SHP77 (cell line): ENCODE data around the gene CCR8.
"Not testable (repeated sequence)": the region's sequence is repeated elsewhere in the genome, so short reads cannot be mapped to it uniquely, and the experiment has no call there.

ENCODE experiments used
- DNase-seq, 2 experiments: peaks; one replicate each; lab custom pipeline; 2025; lab: John Stamatoyannopoulos, UW

Gene CCR8

DNA sequence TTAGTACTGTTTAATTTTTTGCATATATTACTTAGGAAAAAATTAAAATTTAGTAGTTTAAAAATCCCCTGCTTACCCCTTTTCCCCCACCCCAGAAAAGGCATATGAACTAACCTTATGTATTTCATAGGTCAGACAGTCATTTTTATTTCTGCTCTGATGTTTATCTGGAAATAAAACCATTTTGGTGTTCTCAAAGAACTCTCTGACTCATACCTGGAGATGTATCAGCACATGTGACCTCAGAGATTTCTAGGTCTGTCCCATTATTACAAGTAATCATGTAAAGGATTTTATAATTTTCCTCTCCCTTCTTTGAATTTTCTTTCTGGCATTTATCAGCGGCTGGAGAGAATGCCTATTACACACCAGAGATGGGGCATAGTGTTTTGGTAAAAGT lies 14.1 kb upstream of the CCR8 start:
- no peak for DNase-seq

DNA sequence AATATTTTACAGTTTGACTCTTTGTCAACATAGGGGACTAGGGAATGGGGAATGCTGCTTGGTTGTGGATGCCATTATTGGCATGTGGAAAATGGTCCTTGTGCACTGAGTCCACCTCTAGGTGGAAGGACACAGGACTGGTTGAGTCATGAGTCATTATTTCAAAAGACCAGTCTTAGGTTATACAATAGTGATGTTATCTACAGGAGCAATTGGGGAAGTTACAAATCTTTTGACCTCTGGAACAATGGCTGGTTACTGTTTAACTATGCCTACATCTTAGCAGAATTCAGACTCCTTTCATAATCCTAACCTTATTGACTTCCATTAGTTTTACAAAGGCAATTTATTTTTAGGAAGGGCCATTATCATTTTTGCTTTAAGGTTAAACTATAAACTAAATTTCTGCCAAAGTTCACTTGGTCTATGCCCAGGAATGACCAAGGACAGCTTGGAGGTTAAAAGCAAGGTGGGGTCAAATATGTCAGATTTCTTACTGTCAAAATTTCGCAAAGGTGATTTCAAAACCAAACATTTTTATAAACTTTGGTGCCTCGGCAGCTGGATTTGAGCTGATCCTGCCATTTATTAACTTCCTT lies 11.8 kb upstream of the CCR8 start:
- DNase-seq = no peak

DNA sequence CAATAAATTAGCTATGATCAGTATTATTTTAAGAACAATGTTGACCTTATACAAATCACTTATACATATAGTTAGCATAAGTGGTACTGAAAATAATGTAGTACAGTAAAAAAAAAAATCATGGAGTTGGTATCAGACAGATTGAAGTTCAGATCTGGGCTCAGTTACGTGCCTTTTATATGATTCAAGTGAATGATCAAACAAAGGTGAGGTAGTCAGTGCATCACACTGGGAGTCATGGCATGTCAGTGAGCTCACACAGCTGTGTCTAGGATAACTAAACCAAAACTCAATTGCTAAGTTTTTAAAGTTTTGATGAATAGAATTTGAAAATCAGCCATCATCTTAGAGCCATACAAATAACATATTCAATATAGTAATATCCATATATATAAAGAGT lies 11.2 kb upstream of the CCR8 start:
- DNase-seq = no peak

DNA sequence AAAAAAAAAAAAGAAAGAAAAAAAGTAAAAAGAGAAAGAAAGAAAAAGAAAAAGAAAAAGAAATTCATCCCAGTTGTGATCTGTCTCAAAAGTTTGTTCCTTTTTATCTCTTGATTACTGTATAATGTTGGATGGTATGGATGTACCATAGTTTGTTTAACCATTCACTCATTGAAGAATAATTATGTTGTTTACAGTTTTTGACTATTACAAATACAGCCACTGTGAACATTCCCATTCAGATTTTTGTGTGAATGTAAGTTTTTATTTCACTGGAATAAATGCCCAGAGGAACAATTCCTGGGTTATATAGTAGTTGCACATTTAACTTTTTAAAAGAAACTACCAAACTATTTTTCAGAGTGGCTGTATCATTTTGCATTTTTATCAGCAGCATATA lies 10.3 kb upstream of the CCR8 start:
- DNase-seq = no peak

DNA sequence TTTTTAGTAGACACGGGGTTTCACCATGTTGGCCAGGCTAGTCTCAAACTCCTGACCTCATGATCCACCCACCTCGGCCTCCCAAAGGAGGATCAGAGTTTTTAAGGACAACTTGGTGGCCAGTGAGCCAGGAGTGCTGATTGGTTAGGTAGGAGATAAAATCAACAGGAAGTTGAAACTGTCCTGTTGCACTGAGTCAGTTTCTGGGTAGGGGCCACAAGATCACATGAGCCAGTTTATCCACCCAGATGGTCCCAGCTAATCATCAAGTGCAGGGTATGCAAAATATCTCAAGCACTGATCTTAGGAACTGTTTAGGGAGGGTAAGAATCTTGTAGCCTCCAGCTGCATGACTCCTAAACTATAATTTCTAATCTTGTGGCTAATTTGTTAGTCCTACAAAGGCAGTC lies 7.9 kb upstream of the CCR8 start:
- not testable (repeated sequence) for DNase-seq

DNA sequence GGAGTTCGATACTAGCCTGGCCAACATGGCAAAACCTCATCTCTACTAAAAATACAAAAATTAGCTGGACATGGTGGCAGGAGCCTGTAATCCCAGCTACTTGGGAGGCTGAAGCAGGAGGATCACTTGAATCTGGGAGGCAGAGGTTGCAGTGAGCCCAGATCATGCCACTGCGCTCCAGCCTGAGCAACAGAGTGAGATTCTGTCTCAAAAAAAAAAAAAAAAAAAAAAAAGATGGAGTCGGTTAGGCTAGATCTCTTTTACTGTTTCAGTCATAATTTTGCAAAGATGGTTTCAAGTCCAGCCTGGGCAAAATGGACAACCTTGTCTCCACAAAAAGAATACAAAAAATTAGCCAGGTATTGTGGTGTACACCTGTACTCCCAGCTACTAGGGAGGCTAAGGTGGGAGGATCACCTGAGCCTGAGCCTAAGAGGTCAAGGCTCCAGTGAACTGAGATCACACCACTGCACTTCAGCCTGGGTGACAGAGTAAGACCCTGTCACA lies 7.2 kb upstream of the CCR8 start:
- DNase-seq = not testable (repeated sequence)

DNA sequence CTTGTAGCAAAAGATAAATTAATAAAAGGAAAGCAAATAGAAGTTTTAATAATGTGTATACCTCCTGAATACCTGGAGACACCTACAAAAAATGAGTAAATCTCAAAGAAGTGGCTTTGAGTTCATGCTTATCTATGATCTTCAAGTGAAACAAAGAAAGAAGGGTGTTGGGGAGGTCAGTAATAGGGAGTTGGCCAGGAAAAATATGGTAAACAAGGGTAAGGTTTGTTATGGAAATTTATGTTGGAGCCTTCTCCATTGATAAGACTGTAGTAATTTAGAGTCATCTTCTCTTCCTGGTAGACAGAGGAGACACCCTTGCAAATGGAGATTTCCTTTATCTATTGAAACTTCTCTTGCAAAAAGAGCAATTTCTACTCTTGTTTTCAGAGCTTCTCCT lies 6.6 kb upstream of the CCR8 start:
- no peak for DNase-seq

DNA sequence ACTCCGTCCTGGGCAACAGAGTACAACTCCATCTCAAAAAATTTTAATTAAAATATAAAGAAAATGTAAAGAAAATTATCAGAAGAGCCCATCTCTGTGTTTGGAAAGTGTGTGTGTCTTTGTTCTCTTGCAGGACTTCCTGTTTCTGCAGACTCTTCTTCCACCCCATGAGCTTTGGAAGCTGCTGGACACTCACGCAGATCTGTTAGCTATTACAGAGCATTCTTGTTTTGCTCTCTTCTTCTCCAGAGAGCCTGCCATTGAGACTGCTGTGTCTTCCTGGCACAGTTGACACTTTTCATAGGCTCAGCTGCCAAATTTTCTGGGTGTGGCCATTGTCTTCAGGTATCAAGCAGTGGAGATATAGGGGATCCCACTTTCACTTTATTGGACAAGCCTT lies 6.0 kb upstream of the CCR8 start:
- no peak for DNase-seq

DNA sequence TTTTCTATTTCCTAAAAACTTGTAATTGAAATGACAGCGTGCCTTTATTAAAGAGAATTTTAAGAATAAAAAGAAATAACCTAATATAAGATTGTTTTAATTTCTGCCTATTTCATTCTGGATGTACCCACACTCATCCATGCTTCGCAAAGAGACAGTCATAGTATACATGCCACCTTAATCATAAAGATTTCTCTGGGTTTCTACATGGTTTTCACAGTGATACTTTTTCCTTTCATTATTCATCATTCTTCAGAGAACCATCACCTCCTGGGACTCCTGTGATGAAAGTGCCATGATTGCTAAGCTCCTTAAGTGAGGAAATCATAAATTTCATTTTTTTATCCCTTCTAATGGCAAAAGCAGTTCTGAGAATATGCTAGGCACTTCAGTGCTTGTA lies 4.3 kb upstream of the CCR8 start:
- DNase-seq = no peak

DNA sequence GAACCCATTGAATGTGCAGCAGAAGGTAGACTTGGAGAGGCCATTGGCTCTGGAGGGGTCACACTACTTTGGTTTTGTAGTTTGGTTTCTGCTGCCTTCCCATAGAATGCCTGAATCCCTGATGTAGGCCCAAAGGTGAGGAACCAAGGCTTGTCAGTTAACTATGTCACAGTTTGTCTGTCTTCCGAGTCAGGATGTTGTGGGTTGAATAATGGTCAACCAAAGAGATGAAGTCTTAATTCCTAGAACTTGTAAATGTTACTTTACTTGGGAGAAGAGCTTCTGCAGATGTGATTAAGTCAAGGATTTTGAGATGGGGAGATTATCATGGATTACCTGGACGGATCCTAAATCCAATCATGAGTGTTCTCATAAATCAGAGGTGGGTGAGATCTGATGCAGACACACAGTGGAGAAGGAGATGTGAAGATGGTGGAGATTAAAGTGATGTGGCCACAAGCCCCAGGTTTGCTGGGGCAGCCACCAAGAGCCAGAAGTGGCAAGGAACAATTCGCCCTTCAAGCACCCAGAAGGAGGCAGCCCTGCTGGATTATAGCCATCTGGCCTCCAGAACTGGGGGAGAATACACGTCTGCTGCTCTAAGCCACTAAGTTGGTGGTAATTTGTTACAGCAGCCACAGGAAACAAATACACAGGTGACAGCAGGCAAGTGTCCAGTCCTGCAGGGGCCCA lies 2.3 kb upstream of the CCR8 start:
- DNase-seq = no peak

DNA sequence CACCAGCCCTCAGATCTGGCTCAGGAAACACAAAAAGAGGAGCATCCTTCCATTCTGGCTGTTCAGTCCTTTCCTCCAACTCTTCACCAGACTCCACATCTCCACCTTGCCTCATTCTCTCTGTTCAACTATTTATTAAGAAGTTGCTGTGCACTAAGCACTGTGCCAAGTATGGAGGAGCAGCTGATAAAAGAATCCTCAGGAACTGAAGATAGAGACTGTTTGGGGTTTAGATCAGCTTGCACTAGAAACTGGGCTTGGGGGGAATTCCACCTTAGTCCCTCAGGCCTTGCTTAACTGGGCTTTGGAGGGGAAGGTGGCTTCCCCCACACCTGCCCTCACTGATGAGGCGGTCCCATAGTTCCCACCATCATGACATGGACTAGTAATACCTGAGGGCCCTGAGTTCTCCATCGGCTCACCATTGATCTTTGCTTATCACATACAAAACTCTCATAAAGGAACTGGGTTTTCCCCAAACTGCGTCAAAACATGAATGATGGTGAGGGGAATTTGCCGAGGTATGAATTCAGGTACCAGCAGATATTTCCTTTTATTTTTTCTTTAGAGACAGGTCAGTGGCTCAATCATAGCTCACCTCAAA lies 1.7 kb upstream of the CCR8 start:
- no peak for DNase-seq

DNA sequence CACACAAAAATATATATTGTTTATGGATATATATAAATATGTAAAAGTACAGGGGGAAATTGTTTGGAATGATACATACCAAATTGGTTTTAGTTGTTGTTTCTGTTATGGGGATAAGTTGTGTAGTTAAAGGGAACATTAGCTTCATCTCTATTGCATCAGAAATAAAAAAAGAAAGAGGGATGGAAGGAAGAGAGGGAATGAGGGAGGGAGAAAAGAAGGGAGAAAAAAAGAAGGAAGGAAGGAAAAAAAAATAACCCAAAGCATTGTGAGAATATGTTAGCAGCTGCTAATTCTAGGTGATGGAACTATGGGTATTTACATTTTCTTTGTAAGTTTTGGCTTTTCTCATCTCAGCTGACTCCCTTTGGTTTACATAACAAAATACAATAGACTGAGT lies 1.3 kb downstream of the CCR8 start:
- no peak for DNase-seq

DNA sequence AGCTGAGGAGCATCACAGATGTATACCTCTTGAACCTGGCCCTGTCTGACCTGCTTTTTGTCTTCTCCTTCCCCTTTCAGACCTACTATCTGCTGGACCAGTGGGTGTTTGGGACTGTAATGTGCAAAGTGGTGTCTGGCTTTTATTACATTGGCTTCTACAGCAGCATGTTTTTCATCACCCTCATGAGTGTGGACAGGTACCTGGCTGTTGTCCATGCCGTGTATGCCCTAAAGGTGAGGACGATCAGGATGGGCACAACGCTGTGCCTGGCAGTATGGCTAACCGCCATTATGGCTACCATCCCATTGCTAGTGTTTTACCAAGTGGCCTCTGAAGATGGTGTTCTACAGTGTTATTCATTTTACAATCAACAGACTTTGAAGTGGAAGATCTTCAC lies 3.0 kb downstream of the CCR8 start:
- no peak for DNase-seq

DNA sequence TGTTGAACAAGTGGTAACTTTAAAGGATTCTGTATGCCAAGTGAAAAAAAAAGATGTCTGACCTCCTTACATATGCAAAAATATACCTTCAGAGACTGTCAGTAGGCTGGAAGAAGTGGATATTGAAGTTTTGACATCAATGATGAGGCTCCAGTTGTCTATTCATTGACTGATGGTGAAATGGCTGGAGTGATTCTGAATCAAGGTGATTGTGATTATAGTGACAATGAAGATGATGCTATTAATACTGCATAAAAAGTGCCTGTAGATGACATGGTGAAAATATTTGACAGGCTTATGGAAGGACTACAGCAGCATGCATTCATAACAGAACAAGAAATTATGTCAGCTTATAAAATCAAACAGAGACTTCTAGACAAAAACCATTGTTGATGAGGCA lies 4.1 kb downstream of the CCR8 start:
- DNase-seq = no peak

DNA sequence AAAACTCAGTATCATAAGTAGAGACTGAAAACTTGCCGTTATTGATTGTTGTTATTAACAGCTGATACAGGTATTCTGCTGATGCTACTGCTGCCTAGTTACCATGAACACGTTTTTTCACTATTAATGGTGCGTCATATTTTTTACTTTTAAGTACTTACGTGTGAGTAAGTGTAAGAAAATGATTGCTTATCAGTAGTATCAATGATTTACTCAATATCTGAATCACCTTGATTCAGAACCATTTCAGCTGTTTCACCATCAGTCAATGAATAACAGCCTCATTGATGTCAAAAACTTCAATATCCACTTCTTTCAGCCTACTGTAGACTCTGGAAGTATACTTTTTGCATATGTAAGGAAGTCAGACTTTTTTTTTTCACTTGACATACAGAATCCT lies 4.7 kb downstream of the CCR8 start:
- DNase-seq = no peak

DNA sequence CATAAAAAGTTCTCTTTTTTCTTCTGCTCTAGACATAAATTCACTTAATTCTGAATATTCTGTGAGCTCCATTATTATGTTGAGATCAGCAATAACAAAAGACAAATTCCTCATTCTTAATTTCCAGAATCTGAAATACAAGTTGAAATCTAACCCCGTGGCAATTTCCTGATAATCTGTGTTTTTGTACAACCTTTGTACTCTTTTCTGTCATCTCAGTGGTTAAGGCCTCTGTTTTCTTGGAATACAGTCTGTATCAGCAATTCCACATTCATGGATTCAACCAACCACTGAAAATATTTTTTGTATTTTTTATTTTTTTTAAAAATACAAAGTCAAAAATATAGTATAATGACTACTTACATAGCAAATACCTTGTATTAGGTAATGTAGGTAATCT lies 8.7 kb downstream of the CCR8 start:
- DNase-seq = no peak

DNA sequence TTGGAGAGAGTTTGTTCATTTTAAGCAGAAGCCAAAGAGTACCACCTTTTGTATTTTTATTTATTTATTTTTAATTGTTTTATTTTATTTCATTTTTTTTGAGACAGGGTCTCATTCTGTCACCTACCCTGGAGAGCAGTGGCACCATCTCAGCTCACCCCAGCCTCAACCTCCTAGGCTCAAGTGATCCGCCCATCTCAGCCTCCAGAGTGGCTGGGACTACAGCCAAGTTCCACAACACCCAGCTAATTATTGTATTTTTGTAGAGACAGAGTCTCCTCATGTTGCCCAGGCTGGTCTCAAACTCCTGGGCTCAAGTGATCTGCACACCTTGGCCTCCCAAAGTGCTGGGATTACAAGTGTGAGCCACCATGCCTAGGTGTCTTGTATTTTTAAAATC lies 9.6 kb downstream of the CCR8 start:
- DNase-seq = no peak

DNA sequence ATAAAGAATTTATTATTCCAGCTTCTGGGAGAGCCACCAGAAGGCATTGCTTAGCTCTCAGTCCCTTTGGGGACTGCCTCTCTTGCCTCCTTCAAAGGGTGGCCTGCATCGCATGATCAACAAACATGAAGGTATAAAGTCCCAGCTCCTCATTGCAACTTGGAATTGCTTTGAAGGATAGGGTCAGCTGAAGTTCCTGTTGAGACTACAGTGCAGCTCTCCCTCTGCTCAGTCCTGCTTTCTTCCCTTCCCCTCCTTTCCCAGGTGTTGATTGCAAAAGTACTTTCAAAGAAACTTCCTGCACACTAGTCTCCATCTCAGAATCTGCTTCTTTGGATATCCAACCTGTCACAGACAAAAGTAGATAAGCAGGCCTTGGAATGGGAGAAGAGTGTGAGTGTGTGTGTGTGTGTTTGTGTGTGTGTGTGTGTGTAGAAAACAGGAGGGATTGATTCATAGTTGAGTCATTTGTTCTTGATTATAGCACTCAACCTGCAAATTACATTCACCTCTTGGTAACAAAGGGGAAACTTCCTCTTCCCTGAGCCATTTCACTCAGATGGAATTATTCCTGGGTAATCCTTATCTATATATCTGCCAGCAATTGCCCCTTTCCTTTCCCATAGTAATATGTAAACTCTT lies 13.7 kb downstream of the CCR8 start:
- no peak for DNase-seq

DNA sequence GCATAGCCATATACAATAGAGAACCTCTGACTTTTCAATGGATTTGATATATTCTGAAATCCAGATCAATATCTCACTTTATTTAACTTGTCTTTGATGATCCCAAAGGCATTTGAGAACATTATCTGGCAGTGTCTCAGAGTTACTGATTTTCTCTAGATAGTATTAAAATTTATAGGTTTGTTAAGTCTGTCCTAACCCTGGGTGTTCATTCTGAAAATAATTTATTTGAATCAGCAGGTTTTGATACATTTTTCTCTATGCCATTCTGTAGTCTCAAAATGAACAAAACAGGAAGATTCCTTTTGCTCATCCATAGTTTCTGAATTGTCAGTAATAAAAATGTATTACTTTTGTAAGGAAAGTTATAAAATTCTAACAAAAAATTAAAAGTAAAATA lies 14.3 kb downstream of the CCR8 start:
- no peak for DNase-seq

DNA sequence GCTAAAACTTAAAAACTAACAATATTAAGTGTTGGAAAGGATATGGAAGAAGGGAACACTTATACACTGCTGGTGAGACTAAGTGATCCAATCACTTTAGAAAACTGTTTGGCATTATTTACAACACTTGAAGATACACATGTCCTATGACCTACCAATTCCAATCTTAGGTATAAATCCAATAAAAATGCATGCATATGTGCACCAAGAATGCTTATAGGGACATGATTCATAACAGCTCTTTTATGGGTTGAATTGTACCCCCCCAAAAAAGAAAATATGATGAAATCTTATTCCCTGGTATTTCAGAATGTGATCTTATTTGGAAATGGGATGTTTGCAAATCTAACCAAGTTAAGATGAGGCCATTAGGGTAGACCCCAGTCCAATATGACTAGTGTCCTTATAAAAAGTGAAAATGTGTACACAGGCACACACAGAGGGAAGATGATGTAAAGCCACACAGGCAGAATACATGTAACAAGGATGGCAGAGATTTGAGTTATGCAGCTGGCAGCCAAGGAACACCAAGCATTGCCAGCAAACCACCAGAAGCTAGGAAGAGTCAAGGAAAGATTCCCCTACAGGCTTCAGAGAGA lies 15.3 kb downstream of the CCR8 start:
- no peak for DNase-seq

DNA sequence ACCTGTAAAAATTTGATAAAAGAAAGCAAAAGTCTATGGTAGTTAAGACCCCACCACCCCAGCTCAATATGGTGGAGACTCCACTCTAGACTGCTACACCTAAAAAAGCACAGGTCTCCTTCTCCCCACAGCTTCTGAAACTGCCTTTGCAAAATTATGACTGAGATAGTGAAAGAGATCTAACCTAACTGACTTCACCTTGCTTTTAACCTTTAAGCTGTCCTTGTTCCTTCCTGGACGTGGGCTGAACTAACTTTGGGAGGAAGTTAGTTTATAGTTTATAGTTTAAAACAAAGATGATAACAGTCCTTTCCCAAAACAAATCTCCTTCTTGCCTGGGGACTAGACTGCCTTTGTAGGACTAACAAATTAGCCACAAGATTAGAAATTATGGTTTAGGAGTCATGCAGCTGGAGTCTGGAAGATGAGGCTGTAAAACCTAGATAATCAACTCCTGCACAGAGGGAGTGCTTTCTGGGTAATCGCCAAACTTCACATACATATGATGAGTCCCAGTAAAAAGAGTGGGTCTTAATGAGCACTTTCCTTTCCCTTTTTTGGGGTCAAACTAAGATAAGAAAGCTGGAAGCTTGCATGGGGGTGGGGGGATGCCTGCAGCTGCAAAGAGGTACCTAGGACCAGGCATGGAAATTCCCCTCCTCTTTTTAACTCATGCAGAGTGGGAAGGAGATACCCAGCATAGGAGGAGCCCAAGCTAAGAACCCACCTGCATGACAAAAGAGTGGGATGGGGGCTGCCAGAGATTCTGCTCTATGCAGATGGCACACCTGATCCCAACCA lies 17.5 kb downstream of the CCR8 start:
- DNase-seq = no peak

DNA sequence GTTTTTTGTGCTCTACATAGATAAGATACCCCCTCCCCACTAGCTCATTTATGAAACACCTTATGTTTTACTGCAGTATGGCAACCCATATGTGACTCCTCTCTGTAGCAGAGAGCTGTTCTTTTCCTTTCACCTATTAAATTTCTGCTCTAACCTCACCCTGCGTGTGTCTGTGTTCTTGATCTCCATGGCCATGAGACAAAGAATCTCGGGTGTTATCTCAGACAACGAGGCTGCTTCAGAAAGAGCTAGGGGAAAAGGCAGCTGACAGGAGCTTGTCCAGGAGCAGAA lies 18.0 kb downstream of the CCR8 start:
- DNase-seq = no peak
